CD8-positive, alpha-beta memory T cell (primary cell): ENCODE data around the gene AP1G2. TPM values are rescaled to one million over a fixed set of nuclear protein-coding genes. Genes with fewer than 3 reads are reported as not detected.

Experiments
- CTCF ChIA-PET: fragments of 350-600 bp; sonication (Branson Sonifier 250); formaldehyde crosslinking; loops from one replicate; lab custom pipeline; 2021; ENCODE audit warnings: antibody characterized with exemption; lab: Charles Lee
- POLR2A ChIA-PET: fragments of 350-600 bp; sonication (Branson Sonifier 250); formaldehyde crosslinking; loops from one replicate; lab custom pipeline; 2021; ENCODE audit warnings: antibody characterized with exemption; lab: Charles Lee
- DNase-seq, 5 donors: peaks; one replicate each; pipeline versions ENCODE4 v3.0.0 to v3.0.0-alpha.2; 2020 to 2022; ENCODE audit warnings: mixed read lengths in 1 of 5
- H3K27ac ChIP-seq: one replicate; pipeline ENCODE4 v1.7.0; 2013; ENCODE audit warnings: low read depth, mild to moderate bottlenecking, low read length, moderate library complexity
- H3K27me3 ChIP-seq: 2 replicates; pipeline ENCODE4 v1.7.0; 2013; ENCODE audit warnings: low read length, mild to moderate bottlenecking; ENCODE audit not compliant: insufficient read depth, poor library complexity, severe bottlenecking
- H3K36me3 ChIP-seq: 2 replicates; pipeline ENCODE4 v1.7.0; 2013; ENCODE audit warnings: mild to moderate bottlenecking, low read length, moderate library complexity; ENCODE audit not compliant: insufficient read depth
- H3K4me1 ChIP-seq: 2 replicates; pipeline ENCODE4 v1.7.0; 2013; ENCODE audit warnings: mild to moderate bottlenecking, low read length, moderate library complexity; ENCODE audit not compliant: insufficient read depth
- H3K4me3 ChIP-seq: 2 replicates; pipeline ENCODE4 v1.7.0; 2013; ENCODE audit warnings: mild to moderate bottlenecking, low read length
- H3K9me3 ChIP-seq: 2 replicates; pipeline ENCODE4 v1.7.0; 2013; ENCODE audit warnings: mild to moderate bottlenecking, low read length
- H3K27ac Mint-ChIP-seq, 8 donors: one replicate each; pipeline ENCODE4 v1.8.0; 2020 to 2021; ENCODE audit warnings: mixed read lengths in 8 of 8, mild to moderate bottlenecking in 6 of 8, inconsistent platforms in 3 of 8, moderate library complexity in 3 of 8
- H3K27me3 Mint-ChIP-seq, 2 donors: one replicate each; pipeline ENCODE4 v1.8.0; 2020 to 2021; ENCODE audit warnings: mixed read lengths in 2 of 2, mild to moderate bottlenecking in 1 of 2, moderate library complexity in 1 of 2
- H3K36me3 Mint-ChIP-seq, 3 donors: one replicate each; pipeline ENCODE4 v1.8.0; 2020 to 2021; ENCODE audit warnings: mixed read lengths in 3 of 3, inconsistent platforms in 1 of 3, mild to moderate bottlenecking in 1 of 3
- H3K4me1 Mint-ChIP-seq, 3 donors: one replicate each; pipeline ENCODE4 v1.8.0; 2020 to 2021; ENCODE audit warnings: mixed read lengths in 3 of 3, inconsistent platforms in 1 of 3, mild to moderate bottlenecking in 1 of 3
- H3K4me3 Mint-ChIP-seq, 7 donors: one replicate each; pipeline ENCODE4 v1.8.0; 2020 to 2021; ENCODE audit warnings: mixed read lengths in 7 of 7, mild to moderate bottlenecking in 6 of 7, moderate library complexity in 4 of 7, inconsistent platforms in 2 of 7
- H3K9me3 Mint-ChIP-seq, 5 donors: one replicate each; pipeline ENCODE4 v1.8.0; 2020 to 2022; ENCODE audit warnings: mixed read lengths in 5 of 5, mild to moderate bottlenecking in 3 of 5, moderate library complexity in 2 of 5, inconsistent platforms in 1 of 5
- polyA plus RNA-seq: library from polyadenylated mRNA; unstranded; fragments of 300-500 nt; fragmentation: Illumina TruSeq; gene quantifications from one replicate; pipeline ENCODE4 v1.2.3, GENCODE V29; 2021
- total RNA-seq, 2 experiments: library from RNA; stranded (reverse); gene quantifications; one replicate each; pipeline ENCODE4 v1.2.3, GENCODE V29; 2021

Gene AP1G2
- total and polyA plus RNA-seq, 3 experiments from 2014 or later, result 80.8 to 154 (median 152) TPM

DNA sequence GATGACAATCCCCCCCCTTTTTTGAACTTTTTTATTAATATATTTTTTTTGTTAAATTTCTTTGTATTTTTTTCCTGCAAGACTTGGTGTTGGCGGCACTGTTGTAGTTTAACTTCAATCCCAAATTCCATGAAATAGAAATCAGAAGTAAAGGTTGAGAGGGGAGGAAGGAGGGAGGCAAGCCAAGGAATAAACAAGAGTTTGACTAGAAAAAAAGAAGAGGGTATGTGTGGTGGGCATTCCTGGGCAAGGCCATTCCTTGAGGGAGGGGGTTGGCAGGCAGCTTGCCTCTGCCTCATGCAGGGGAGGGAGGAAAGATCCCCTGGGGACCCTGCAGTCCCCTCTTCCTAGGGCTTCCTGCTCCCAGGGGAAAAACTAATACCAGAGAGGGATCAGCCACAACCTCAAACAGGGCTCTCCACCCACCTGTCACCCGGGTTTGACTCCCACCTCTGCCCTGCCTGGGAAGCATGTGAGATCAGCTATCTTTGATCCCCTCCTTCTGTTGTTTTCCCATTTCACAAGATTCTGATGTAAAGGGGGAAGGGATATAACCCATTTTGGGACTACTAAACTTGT lies 519 bp upstream of the AP1G2 start:
- peak overlapping the region; percentile 82 for H3K27ac ChIP-seq
- DNase-seq, result no peak
- Mint-ChIP-seq H3K9me3 (no peaks in the 10 kb centered on the region), H3K36me3 (peaks cover 3 to 41% (median 4%) of the 10 kb centered on the region in 3 donors), H3K4me3 (peak overlapping the region; percentile 98 to 100 (median 99)), H3K4me1 (peaks cover 26 to 45% (median 29%) of the 10 kb centered on the region in 3 donors), H3K27ac (peak overlapping the region; percentile 96 to 99 (median 98)), H3K27me3 (peaks cover 5 to 13% of the 10 kb centered on the region in 2 donors)
- H3K27me3 ChIP-seq, result no peaks in the 10 kb centered on the region
- peak overlapping the region; percentile 93 for H3K4me3 ChIP-seq
- H3K36me3 ChIP-seq, result peaks cover 26% of the 10 kb centered on the region
- ChIA-PET CTCF (interaction anchor here (1.8 kb wide), 1 partner anchor 9 kb away, joined by 14 read pairs; no protein-coding TSS in a partner anchor), POLR2A (interaction anchor here (1.6 kb wide), 1 partner anchor 12 kb away, joined by 6 read pairs; the partner anchor contains the start of gene THTPA)
- peaks cover 19% of the 10 kb centered on the region for H3K4me1 ChIP-seq
- no peaks in the 10 kb centered on the region for H3K9me3 ChIP-seq

GRCh38 chr14:23566778-23567185 lies 809 bp downstream of the AP1G2 start:
- Mint-ChIP-seq H3K4me1 (peaks cover 32 to 51% (median 34%) of the 10 kb centered on the region in 3 donors), H3K9me3 (no peaks in the 10 kb centered on the region), H3K36me3 (peaks cover 0 to 52% (median 4%) of the 10 kb centered on the region in 3 donors), H3K4me3 (peak overlapping the region; percentile 98 to 100 (median 99)), H3K27ac (peak overlapping the region; percentile 68 to 99 (median 98)), H3K27me3 (peaks cover 0 to 3% of the 10 kb centered on the region in 2 donors)
- CTCF ChIA-PET, result interaction anchor here (1.1 to 1.5 kb wide), 2 partner anchors 22 to 35 kb away, joined by 3 read pairs; no protein-coding TSS in a partner anchor
- Histone ChIP-seq H3K9me3 (no peaks in the 10 kb centered on the region), H3K36me3 (peaks cover 32% of the 10 kb centered on the region), H3K4me3 (peak overlapping the region; percentile 93), H3K27ac (peak overlapping the region; percentile 82), H3K4me1 (peaks cover 22% of the 10 kb centered on the region), H3K27me3 (no peaks in the 10 kb centered on the region)
- DNase-seq, result no peak
- POLR2A ChIA-PET, result interaction anchor here (0.7 to 1.6 kb wide), 2 partner anchors 11 to 562 kb away, joined by 3 to 6 read pairs; partner anchors contain the start of gene THTPA

DNA sequence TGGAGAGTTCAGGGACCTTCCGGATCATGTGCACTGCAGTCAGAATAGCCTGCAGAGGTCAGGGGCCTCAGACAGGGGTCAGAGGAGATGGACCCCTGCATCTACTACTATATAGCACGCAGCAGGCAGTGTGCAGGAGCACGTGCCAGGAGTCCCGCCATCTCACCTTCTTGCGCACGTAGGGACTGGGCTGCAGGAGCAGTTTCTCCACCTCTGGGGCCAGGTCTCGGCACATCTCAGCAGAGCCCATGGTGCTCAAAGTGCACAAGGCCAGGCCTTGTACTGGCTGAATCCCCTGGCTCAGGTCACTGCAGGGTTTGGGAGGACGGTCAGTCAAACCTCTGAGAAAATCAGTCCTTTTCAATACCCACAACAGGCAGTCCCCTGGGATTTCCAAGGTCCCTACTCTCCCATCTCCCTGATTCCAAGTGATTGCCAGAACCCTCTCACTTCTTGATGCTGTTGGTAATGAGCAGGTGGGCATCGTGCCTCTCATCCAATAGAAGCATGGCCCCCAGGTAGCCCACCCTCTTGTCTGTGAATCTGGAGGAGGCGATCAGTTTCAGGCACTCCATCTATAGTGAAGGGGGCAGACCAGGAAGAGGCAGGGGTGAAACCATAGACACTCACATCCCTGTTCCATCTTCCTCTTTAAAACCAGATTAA lies 1.3 kb downstream of the AP1G2 start:
- Histone ChIP-seq H3K27me3 (no peaks in the 10 kb centered on the region), H3K36me3 (peaks cover 37% of the 10 kb centered on the region), H3K4me3 (peak overlapping the region; percentile 93), H3K27ac (no peak overlapping the region), H3K4me1 (peaks cover 22% of the 10 kb centered on the region), H3K9me3 (no peaks in the 10 kb centered on the region)
- POLR2A ChIA-PET, result interaction anchor here (0.7 kb wide), 1 partner anchor 563 kb away, joined by 3 read pairs; no protein-coding TSS in a partner anchor
- peak overlapping the region; percentile 98 to 100 (median 99) for H3K4me3 Mint-ChIP-seq
- CTCF ChIA-PET, result interaction anchor here (1.1 to 1.5 kb wide), 3 partner anchors 23 to 88 kb away, joined by 3 to 4 read pairs (median 3); no protein-coding TSS in a partner anchor
- H3K36me3 Mint-ChIP-seq, result peaks cover 0 to 56% (median 4%) of the 10 kb centered on the region in 3 donors
- H3K9me3 Mint-ChIP-seq, result no peaks in the 10 kb centered on the region
- H3K4me1 Mint-ChIP-seq, result peaks cover 34 to 55% (median 34%) of the 10 kb centered on the region in 3 donors
- peaks cover 0 to 3% of the 10 kb centered on the region in 2 donors for H3K27me3 Mint-ChIP-seq
- DNase-seq, result no peak
- H3K27ac Mint-ChIP-seq, result peak overlapping the region; percentile 68 to 99 (median 98)

DNA sequence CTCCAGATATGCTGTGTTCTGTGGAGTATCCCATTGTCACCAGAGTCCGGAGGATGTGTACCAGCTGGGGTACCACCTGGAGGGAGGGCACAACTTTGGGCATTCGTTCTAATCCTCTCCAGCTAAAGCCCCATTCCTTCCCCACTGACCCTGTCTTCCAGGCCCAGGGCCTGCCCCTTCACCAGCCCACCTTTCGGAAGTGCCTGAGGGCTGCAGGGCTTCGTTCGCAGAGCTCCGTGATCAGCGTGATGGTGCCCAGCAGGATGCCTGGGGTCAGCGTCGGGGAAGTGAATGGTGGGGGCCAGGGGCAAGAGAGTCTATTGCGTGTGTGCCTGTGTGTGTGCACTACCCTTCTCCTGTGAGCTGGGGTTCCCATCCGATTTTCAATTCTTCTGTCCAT lies 2.0 kb downstream of the AP1G2 start:
- peak overlapping the region in 2 of 7 donors; percentile 25 to 73 for H3K4me3 Mint-ChIP-seq
- H3K9me3 Mint-ChIP-seq, result no peaks in the 10 kb centered on the region
- peaks cover 0 to 62% (median 4%) of the 10 kb centered on the region in 3 donors for H3K36me3 Mint-ChIP-seq
- no peaks in the 10 kb centered on the region for H3K27me3 ChIP-seq
- ChIA-PET CTCF (interaction anchor here (1.1 kb wide), 1 partner anchor 87 kb away, joined by 4 read pairs; no protein-coding TSS in a partner anchor), POLR2A (no interaction called here)
- H3K4me1 ChIP-seq, result peaks cover 22% of the 10 kb centered on the region
- peaks cover 0 to 3% of the 10 kb centered on the region in 2 donors for H3K27me3 Mint-ChIP-seq
- no peak overlapping the region for H3K27ac ChIP-seq
- no peaks in the 10 kb centered on the region for H3K9me3 ChIP-seq
- H3K4me3 ChIP-seq, result no peak overlapping the region
- H3K4me1 Mint-ChIP-seq, result peaks cover 34 to 55% (median 34%) of the 10 kb centered on the region in 3 donors
- DNase-seq, result no peak
- H3K36me3 ChIP-seq, result peaks cover 43% of the 10 kb centered on the region
- peak overlapping the region in 4 of 8 donors; percentile 14 to 72 (median 42) for H3K27ac Mint-ChIP-seq

GRCh38 chr14:23564876-23565275 lies 2.7 kb downstream of the AP1G2 start:
- H3K4me1 ChIP-seq, result peaks cover 22% of the 10 kb centered on the region
- POLR2A ChIA-PET, result no interaction called here

GRCh38 chr14:23564181-23564812 lies 3.3 kb downstream of the AP1G2 start:
- Histone ChIP-seq H3K27me3 (no peaks in the 10 kb centered on the region), H3K9me3 (no peaks in the 10 kb centered on the region), H3K4me1 (peaks cover 22% of the 10 kb centered on the region), H3K36me3 (peaks cover 55% of the 10 kb centered on the region), H3K4me3 (no peak overlapping the region), H3K27ac (no peak overlapping the region)
- no peak for DNase-seq
- H3K9me3 Mint-ChIP-seq, result no peaks in the 10 kb centered on the region
- peaks cover 0 to 3% of the 10 kb centered on the region in 2 donors for H3K27me3 Mint-ChIP-seq
- H3K4me3 Mint-ChIP-seq, result peak overlapping the region in 3 of 7 donors; percentile 29 to 78 (median 47)
- peak overlapping the region in 2 of 8 donors; percentile 14 to 64 for H3K27ac Mint-ChIP-seq
- ChIA-PET POLR2A (no interaction called here), CTCF (interaction anchor here (2.0 to 8.9 kb wide), 2 partner anchors 12 to 86 kb away, joined by 7 to 105 read pairs; partner anchors contain the start of gene ZFHX2)
- peaks cover 0 to 74% (median 7%) of the 10 kb centered on the region in 3 donors for H3K36me3 Mint-ChIP-seq
- peaks cover 34 to 55% (median 35%) of the 10 kb centered on the region in 3 donors for H3K4me1 Mint-ChIP-seq

More at GRCh38 chr14:23564876-23565275, 2.7 kb downstream of the AP1G2 start:
- Histone ChIP-seq H3K9me3 (no peaks in the 10 kb centered on the region), H3K36me3 (peaks cover 49% of the 10 kb centered on the region), H3K27me3 (no peaks in the 10 kb centered on the region), H3K27ac (no peak overlapping the region), H3K4me3 (no peak overlapping the region)
- H3K4me1 Mint-ChIP-seq, result peaks cover 34 to 55% (median 34%) of the 10 kb centered on the region in 3 donors
- peaks cover 0 to 68% (median 7%) of the 10 kb centered on the region in 3 donors for H3K36me3 Mint-ChIP-seq
- H3K27ac Mint-ChIP-seq, result peak overlapping the region in 1 of 8 donors; percentile 10
- H3K9me3 Mint-ChIP-seq, result no peaks in the 10 kb centered on the region
- peaks cover 0 to 3% of the 10 kb centered on the region in 2 donors for H3K27me3 Mint-ChIP-seq
- CTCF ChIA-PET, result interaction anchor here (1.1 to 8.9 kb wide), 2 partner anchors 86 to 87 kb away, joined by 4 to 105 read pairs; no protein-coding TSS in a partner anchor
- no peak for DNase-seq
- H3K4me3 Mint-ChIP-seq, result peak overlapping the region in 4 of 7 donors; percentile 3 to 47 (median 22)

DNA sequence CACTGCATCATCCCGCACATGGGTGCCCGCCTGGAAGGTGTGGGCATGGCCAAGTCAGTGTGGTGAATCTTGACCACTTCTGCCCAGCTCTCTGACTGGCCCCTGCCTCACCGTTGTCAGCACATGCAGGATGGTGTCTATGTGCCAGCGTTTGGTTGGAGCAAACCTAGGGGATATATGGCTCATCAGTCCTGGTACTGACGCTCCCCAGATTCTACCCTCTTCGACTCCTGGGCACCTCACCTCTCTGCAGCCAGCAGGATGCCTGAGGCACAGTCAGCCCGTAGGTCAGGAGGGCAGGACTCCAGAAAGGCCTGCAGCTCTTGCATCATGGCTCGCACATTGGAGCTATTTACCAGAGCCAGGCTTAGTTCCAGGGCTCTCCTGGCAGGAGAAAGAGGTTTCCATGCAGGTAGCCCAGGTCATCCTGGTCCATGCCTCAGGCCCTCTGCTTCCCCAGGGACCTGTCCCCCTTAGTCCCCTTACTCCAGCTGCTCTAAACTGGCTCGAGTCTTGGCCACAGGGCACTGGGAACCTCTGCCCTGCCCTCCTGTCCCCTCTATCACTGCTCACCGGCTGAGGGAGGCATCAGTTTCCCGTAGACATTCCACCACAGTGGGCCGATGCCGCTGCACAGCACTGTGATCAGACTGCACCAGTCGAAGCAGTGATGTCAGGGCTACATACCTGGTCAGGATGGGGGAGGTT lies 4.0 kb downstream of the AP1G2 start:
- H3K4me1 Mint-ChIP-seq, result peaks cover 27 to 52% (median 33%) of the 10 kb centered on the region in 3 donors
- H3K27ac ChIP-seq, result no peak overlapping the region
- H3K27me3 Mint-ChIP-seq, result peaks cover 0 to 3% of the 10 kb centered on the region in 2 donors
- peak overlapping the region in 2 of 8 donors; percentile 80 for H3K27ac Mint-ChIP-seq
- no peak overlapping the region for H3K4me3 ChIP-seq
- peaks cover 22% of the 10 kb centered on the region for H3K4me1 ChIP-seq
- H3K36me3 Mint-ChIP-seq, result peaks cover 0 to 79% (median 7%) of the 10 kb centered on the region in 3 donors
- H3K9me3 ChIP-seq, result no peaks in the 10 kb centered on the region
- H3K27me3 ChIP-seq, result no peaks in the 10 kb centered on the region
- H3K9me3 Mint-ChIP-seq, result no peaks in the 10 kb centered on the region
- CTCF ChIA-PET, result interaction anchor here (0.7 to 8.9 kb wide), 9 partner anchors 8 to 94 kb away, joined by 3 to 105 read pairs (median 3); partner anchors contain the start of genes NGDN and ZFHX2
- peak overlapping the region in 1 of 7 donors; percentile 47 for H3K4me3 Mint-ChIP-seq
- peaks cover 55% of the 10 kb centered on the region for H3K36me3 ChIP-seq
- DNase-seq, result no peak
- POLR2A ChIA-PET, result no interaction called here
